DOHH2 (cell line): Measurements from ENCODE around the gene LAMA5.

Experiments
- H3F3A ChIP-seq: fragments of 200-600 bp; sonication (generic), shearing (Covaris generic); 2 replicates; pipeline ENCODE4 v1.6.0; 2016; ENCODE audit warnings: antibody characterized with exemption, mild to moderate bottlenecking; ENCODE audit not compliant: control insufficient read depth, insufficient read depth
- H3K27ac ChIP-seq: fragments of 200-600 bp; sonication (generic); 2 replicates; pipeline ENCODE4 v1.5.1; 2014; ENCODE audit warnings: low read depth, mild to moderate bottlenecking, low read length, moderate library complexity
- H3K27me3 ChIP-seq: fragments of 200-600 bp; sonication (generic); 2 replicates; pipeline ENCODE4 v1.6.1; 2014; ENCODE audit warnings: mild to moderate bottlenecking, low read length, mixed read lengths; ENCODE audit not compliant: control insufficient read depth
- H3K36me3 ChIP-seq: fragments of 200-600 bp; sonication (generic); 2 replicates; pipeline ENCODE4 v1.6.1; 2014; ENCODE audit warnings: mild to moderate bottlenecking, low read length, moderate library complexity, mixed read lengths; ENCODE audit not compliant: control insufficient read depth
- H3K4me1 ChIP-seq: fragments of 200-600 bp; sonication (generic); 2 replicates; pipeline ENCODE4 v1.6.1; 2014; ENCODE audit warnings: mild to moderate bottlenecking, low read length, mixed read lengths; ENCODE audit not compliant: control insufficient read depth
- H3K4me2 ChIP-seq: fragments of 200-600 bp; sonication (generic); 2 replicates; pipeline ENCODE4 v1.6.0; 2014; ENCODE audit warnings: mild to moderate bottlenecking, low read length, moderate library complexity
- H3K4me3 ChIP-seq: fragments of 200-600 bp; sonication (generic); 2 replicates; pipeline ENCODE4 v1.5.1; 2014; ENCODE audit warnings: mild to moderate bottlenecking, low read length, mixed read lengths
- H3K79me2 ChIP-seq: fragments of 200-600 bp; sonication (generic); 2 replicates; pipeline ENCODE4 v1.6.1; 2014; ENCODE audit warnings: mild to moderate bottlenecking, low read length, mixed read lengths; ENCODE audit not compliant: control insufficient read depth
- H3K9me2 ChIP-seq: fragments of 200-600 bp; sonication (generic); replicated peaks from 2 replicates; pipeline ENCODE4 v1.6.1; 2014; ENCODE audit warnings: mild to moderate bottlenecking, low read length, mixed read lengths; ENCODE audit not compliant: control insufficient read depth
- H3K9me3 ChIP-seq: fragments of 200-600 bp; sonication (generic); 2 replicates; pipeline ENCODE4 v1.6.1; 2014; ENCODE audit warnings: antibody characterized with exemption, low read length, mixed read lengths; ENCODE audit not compliant: control insufficient read depth, insufficient read depth
- H4K20me1 ChIP-seq: fragments of 200-600 bp; sonication (generic); 2 replicates; pipeline ENCODE4 v1.6.0; 2014; ENCODE audit warnings: low read depth, mild to moderate bottlenecking, antibody characterized with exemption, low read length, moderate library complexity; ENCODE audit not compliant: control insufficient read depth, insufficient read depth
- EZH2phosphoT487 ChIP-seq: fragments of 200-600 bp; sonication (generic); IDR thresholded peaks from 2 replicates; pipeline ENCODE4 v1.6.1; 2017; ENCODE audit warnings: borderline replicate concordance, mild to moderate bottlenecking, antibody characterized with exemption, low read length, moderate library complexity, mixed read lengths
- TF ChIP-seq, protein P1 (sequence below): fragments of 200-600 bp; sonication (generic); IDR thresholded peaks from one replicate; pipeline ENCODE4 v1.5.1; 2014; ENCODE audit warnings: antibody characterized with exemption, mild to moderate bottlenecking, low read depth, low read length; ENCODE audit not compliant: poor library complexity, severe bottlenecking

The LAMA5 gene

DNA sequence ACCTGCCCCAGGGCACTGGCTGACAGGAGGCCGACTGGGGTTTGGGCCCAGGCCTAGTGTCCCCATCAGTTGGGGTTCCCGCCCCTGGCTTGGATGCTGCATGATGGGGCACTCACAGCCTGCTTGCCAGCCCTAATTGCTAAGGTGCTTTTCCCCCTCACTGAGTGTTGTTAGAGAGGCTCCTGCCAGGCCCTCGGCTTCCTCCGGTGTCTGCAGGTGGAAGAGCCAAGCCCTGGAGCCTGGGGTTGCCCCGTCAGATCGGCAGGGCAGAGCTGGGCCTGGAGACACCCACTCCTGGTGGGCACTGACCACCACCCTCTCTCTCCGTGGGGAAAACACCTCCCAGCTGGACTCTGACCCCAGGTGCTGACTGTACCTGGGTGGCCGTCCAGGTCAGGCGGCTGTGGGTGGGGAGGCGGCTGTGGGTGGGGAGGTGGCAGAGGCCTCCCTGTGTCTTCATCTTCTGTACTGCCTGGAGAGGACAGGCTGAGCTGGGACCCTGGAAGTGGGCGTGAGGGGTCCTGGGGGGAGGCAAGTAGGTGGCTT, 46.0 kb upstream of the LAMA5 start:
- peaks cover 14% of the 10 kb centered on the region for H3K4me1 ChIP-seq
- no peaks in the 10 kb centered on the region for H3K9me3 ChIP-seq
- H3K27ac ChIP-seq, result no peak overlapping the region

GRCh38 chr20:62412194-62413024, 45.3 kb upstream of the LAMA5 start:
- no peak for TF ChIP-seq EZH2phosphoT487
- H3K4me2 ChIP-seq, result no peak overlapping the region
- H3K36me3 ChIP-seq, result no peaks in the 10 kb centered on the region
- H3F3A ChIP-seq, result no peaks in the 10 kb centered on the region
- no peaks in the 10 kb centered on the region for H3K27me3 ChIP-seq
- H3K4me3 ChIP-seq, result no peak overlapping the region
- no peaks in the 10 kb centered on the region for H4K20me1 ChIP-seq
- no peaks in the 10 kb centered on the region for H3K9me3 ChIP-seq
- no peaks in the 10 kb centered on the region for H3K9me2 ChIP-seq
- peaks cover 21% of the 10 kb centered on the region for H3K4me1 ChIP-seq
- H3K79me2 ChIP-seq, result no peaks in the 10 kb centered on the region
- no peak overlapping the region for H3K27ac ChIP-seq

More for the DNA sequence above, 46.0 kb upstream of the LAMA5 start:
- no peak for TF ChIP-seq EZH2phosphoT487
- TF ChIP-seq, protein P1, sequence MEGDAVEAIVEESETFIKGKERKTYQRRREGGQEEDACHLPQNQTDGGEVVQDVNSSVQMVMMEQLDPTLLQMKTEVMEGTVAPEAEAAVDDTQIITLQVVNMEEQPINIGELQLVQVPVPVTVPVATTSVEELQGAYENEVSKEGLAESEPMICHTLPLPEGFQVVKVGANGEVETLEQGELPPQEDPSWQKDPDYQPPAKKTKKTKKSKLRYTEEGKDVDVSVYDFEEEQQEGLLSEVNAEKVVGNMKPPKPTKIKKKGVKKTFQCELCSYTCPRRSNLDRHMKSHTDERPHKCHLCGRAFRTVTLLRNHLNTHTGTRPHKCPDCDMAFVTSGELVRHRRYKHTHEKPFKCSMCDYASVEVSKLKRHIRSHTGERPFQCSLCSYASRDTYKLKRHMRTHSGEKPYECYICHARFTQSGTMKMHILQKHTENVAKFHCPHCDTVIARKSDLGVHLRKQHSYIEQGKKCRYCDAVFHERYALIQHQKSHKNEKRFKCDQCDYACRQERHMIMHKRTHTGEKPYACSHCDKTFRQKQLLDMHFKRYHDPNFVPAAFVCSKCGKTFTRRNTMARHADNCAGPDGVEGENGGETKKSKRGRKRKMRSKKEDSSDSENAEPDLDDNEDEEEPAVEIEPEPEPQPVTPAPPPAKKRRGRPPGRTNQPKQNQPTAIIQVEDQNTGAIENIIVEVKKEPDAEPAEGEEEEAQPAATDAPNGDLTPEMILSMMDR, result no peak
- H3K4me2 ChIP-seq, result no peak overlapping the region
- H4K20me1 ChIP-seq, result no peaks in the 10 kb centered on the region
- H3K36me3 ChIP-seq, result no peaks in the 10 kb centered on the region
- H3F3A ChIP-seq, result no peaks in the 10 kb centered on the region
- no peaks in the 10 kb centered on the region for H3K9me2 ChIP-seq
- no peaks in the 10 kb centered on the region for H3K27me3 ChIP-seq
- no peak overlapping the region for H3K4me3 ChIP-seq
- no peaks in the 10 kb centered on the region for H3K79me2 ChIP-seq

DNA sequence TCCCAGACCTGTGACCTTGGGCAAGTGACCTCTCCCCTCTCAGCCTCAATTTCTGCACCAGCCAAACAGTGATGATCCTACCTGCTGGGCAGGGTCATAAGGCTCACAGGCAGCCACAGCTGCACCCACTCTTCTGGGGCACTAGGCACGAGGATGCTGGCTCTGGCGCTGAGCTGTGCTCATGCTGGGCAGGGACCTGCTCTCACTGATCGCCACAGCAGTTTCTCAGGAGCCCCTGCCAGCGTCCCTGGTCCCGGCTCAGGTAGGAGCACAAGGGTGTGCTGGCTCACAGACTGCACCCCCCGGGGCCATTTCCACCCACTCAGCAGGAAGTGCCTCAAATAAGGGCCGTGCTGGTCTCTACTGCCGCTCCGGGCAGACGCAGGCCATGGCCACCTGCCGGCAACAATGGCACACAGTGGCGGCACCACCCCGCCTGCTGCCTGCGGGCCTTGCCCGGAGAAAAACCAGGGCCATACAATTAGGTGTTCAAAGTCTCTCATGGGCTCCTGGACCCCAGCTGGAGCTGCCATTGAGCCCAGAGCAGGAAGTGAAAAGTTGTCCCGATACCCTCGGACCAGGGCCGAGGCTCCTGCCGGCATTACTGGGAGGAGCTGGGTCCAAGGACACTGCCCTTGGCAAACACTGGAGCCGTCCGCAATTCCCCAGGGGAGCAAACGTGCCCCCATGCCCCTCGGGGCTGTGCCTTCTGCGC, 44.5 kb upstream of the LAMA5 start:
- Histone ChIP-seq H3K36me3 (no peaks in the 10 kb centered on the region), H4K20me1 (no peaks in the 10 kb centered on the region), H3K9me2 (no peaks in the 10 kb centered on the region), H3K79me2 (peaks cover 2% of the 10 kb centered on the region), H3K27ac (no peak overlapping the region), H3K4me3 (no peak overlapping the region), H3K4me1 (peaks cover 22% of the 10 kb centered on the region), H3K4me2 (no peak overlapping the region), H3K27me3 (no peaks in the 10 kb centered on the region), H3K9me3 (no peaks in the 10 kb centered on the region), H3F3A (no peaks in the 10 kb centered on the region)
- TF ChIP-seq EZH2phosphoT487, result no peak
- TF ChIP-seq, protein P1, result no peak
